ENCODE results near the gene LRRC56. TPM values are rescaled to one million over a fixed set of nuclear protein-coding genes. Genes with fewer than 3 reads are reported as not detected.

Gene LRRC56
- total and polyA plus RNA-seq, 8 donors, result 1.8 to 4.7 (median 2.9) TPM

- Histone ChIP-seq H3K4me1 (peaks cover 7 to 29% of the 10 kb centered on the region in 2 donors), H3K36me3 (peaks cover 0 to 13% of the 10 kb centered on the region in 2 donors), H3K27me3 (peaks cover 11 to 34% of the 10 kb centered on the region in 2 donors), H3K9me3 (no peaks in the 10 kb centered on the region), H3K4me3 (peak overlapping the region; percentile 84 to 89), H3K27ac (peak overlapping the region; percentile 75 to 84)
- ATAC-seq, result peak; percentile 69
- intact Hi-C loops (cut with DNase I), result no loop called here
- TF ChIP-seq, protein P1, sequence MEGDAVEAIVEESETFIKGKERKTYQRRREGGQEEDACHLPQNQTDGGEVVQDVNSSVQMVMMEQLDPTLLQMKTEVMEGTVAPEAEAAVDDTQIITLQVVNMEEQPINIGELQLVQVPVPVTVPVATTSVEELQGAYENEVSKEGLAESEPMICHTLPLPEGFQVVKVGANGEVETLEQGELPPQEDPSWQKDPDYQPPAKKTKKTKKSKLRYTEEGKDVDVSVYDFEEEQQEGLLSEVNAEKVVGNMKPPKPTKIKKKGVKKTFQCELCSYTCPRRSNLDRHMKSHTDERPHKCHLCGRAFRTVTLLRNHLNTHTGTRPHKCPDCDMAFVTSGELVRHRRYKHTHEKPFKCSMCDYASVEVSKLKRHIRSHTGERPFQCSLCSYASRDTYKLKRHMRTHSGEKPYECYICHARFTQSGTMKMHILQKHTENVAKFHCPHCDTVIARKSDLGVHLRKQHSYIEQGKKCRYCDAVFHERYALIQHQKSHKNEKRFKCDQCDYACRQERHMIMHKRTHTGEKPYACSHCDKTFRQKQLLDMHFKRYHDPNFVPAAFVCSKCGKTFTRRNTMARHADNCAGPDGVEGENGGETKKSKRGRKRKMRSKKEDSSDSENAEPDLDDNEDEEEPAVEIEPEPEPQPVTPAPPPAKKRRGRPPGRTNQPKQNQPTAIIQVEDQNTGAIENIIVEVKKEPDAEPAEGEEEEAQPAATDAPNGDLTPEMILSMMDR (IDR thresholded peaks at IDR 0.05), result no peak
- DNase-seq, result peak in 3 of 4 donors; percentile 82 to 92 (median 85)
These were observed 24.0 kb downstream of the LRRC56 start for GRCh38 chr11:561148-562003.

GRCh38 chr11:562046-562645 is 24.8 kb downstream of the LRRC56 start:
- TF ChIP-seq, protein P1 (IDR thresholded peaks at IDR 0.05), result no peak
- intact Hi-C loops (cut with DNase I), result no loop called here
- H3K4me1 ChIP-seq, result peaks cover 7 to 31% of the 10 kb centered on the region in 2 donors

GRCh38 chr11:563066-563811 is 25.9 kb downstream of the LRRC56 start:
- Histone ChIP-seq H3K27me3 (peaks cover 0 to 23% of the 10 kb centered on the region in 2 donors), H3K4me3 (peak overlapping the region in 1 of 2 donors; percentile 89), H3K36me3 (peaks cover 0 to 13% of the 10 kb centered on the region in 2 donors), H3K9me3 (no peaks in the 10 kb centered on the region), H3K27ac (no peak overlapping the region), H3K4me1 (peaks cover 7 to 42% of the 10 kb centered on the region in 2 donors)
- DNase-seq, result peak in 1 of 4 donors; percentile 78
- intact Hi-C loops (cut with DNase I), result no loop called here
- no peak for ATAC-seq
- TF ChIP-seq, protein P1 (IDR thresholded peaks at IDR 0.05), result no peak

More at GRCh38 chr11:562046-562645, 24.8 kb downstream of the LRRC56 start:
- peaks cover 0 to 13% of the 10 kb centered on the region in 2 donors for H3K36me3 ChIP-seq
- DNase-seq (peak in 1 of 4 donors; percentile 79), ATAC-seq (no peak)
- peaks cover 3 to 26% of the 10 kb centered on the region in 2 donors for H3K27me3 ChIP-seq
- H3K4me3 ChIP-seq, result peak overlapping the region; percentile 84 to 89
- H3K9me3 ChIP-seq, result no peaks in the 10 kb centered on the region
- H3K27ac ChIP-seq, result no peak overlapping the region

DNA sequence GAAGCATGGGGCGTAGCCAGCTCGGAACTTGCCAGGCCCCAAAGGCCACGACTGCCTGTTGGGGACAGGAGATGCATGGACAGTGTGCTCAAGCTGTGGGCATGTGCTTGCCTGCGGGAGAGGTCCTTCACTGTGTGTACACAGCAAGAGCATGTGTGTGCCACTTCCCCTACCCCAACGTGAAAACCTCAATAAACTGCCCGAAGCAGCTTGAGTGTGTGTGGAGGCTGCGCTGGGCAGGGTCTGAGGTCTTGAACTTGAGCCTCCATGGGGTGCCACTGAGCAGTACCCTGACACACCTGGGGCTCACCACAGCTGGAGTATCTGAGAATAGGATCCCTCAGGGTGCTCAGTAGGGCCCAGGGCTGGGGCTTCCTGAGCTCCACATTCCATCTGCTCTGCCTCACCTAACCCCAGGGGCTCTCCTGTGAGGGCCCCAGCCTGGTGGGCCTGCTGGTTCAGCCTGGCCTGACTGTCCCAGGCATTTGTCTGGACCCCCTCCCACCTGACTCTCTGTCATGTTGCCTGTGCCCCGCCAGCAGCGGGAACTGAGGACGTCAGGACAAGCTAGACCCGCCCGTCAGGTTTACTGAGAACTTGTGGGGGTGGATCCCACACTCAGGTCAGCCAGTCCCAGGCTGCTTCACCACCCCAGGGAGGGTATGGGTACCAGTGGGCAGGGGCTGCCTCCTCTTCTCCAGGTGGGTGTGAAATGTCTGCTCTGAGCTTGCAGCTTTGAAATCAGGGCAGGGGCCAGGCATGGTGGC is 26.7 kb downstream of the LRRC56 start:
- TF ChIP-seq, protein P1 (IDR thresholded peaks at IDR 0.05), result no peak
- no peak for ATAC-seq
- Histone ChIP-seq H3K4me1 (peaks cover 9 to 44% of the 10 kb centered on the region in 2 donors), H3K27me3 (peaks cover 0 to 20% of the 10 kb centered on the region in 2 donors), H3K9me3 (no peaks in the 10 kb centered on the region), H3K4me3 (no peak overlapping the region), H3K27ac (no peak overlapping the region), H3K36me3 (peaks cover 0 to 13% of the 10 kb centered on the region in 2 donors)
- DNase-seq, result peak in 1 of 4 donors; percentile 55
- intact Hi-C loops (cut with DNase I), result no loop called here
